ENCODE results near the gene USP2. TPM values are rescaled to one million over a fixed set of nuclear protein-coding genes. Genes with fewer than 3 reads are reported as not detected.

Gene USP2
- total and polyA plus RNA-seq, 2 of the 8 experiments (the other 6 are each of a cell fraction or from before 2014, with no cell fraction given), result 2.2 to 6.9 TPM

DNA sequence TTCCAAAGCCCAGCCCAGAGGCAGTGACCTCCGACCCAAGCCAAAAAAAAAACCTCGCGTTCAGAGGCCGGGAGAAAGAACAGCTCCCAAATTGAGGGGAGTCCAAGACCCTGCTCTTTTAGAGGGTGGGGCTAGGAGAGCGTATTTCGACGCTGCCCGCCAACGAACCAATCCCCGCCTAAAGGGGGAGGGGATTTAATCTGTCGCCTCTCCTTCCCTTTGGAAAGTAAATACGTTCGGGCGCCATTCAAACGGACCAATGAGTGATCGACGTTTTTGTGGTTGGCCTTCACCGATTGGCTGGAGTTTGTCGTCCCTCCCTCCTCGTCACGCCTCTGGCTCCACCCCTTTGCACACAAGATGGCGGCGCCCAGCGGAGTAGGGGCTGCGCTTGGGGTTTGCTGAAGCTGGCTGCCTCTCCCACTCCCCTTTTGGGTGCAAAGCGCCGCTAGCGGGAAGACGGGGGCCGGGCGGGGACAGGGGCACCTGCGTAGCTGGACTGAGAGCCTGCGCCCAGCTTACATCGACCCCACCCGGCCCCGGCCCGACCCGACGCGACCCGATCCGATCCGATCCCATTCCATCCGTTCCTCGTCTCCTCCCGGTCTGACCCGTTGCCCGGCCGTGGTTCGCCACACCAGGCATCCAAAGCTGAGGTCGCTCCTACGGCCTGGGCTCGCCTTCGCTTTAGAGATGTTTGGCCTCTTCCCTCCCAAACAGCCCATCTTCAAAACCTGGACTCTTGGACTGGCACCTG, 47.1 kb downstream of the USP2 start, which contains the start of gene RNF26 (continued):
- TF ChIP-seq SIRT6 (IDR thresholded peaks at IDR 0.05; ENCODE audit: low read length) (no peak), RNF2 (IDR thresholded peaks at IDR 0.05; ENCODE audit: borderline replicate concordance, low read depth, low read length, missing control alignments, poor library complexity, severe bottlenecking) (no peak), KDM1A (IDR thresholded peaks at IDR 0.05; ENCODE audit: borderline replicate concordance, low read length) (no peak), EGR1 (IDR thresholded peaks at IDR 0.05; ENCODE audit: borderline replicate concordance, low read depth, low read length) (no peak), SP4 (IDR thresholded peaks at IDR 0.05; ENCODE audit: low read length) (no peak), POLR2AphosphoS5 (IDR thresholded peaks at IDR 0.05; ENCODE audit: low read depth, low read length) (peak; percentile 76), ZNF274 (IDR thresholded peaks at IDR 0.05; ENCODE audit: borderline replicate concordance, extremely low read depth, low read length) (no peak), YY1 (IDR thresholded peaks at IDR 0.05; ENCODE audit: low read depth, low read length) (peak; percentile 98), RBBP5 (IDR thresholded peaks at IDR 0.05; ENCODE audit: borderline replicate concordance, low read depth, low read length) (0 out of 2 replicates have a peak, but pooled peaks have one; percentile 17)
- TF ChIP-seq, protein P1, sequence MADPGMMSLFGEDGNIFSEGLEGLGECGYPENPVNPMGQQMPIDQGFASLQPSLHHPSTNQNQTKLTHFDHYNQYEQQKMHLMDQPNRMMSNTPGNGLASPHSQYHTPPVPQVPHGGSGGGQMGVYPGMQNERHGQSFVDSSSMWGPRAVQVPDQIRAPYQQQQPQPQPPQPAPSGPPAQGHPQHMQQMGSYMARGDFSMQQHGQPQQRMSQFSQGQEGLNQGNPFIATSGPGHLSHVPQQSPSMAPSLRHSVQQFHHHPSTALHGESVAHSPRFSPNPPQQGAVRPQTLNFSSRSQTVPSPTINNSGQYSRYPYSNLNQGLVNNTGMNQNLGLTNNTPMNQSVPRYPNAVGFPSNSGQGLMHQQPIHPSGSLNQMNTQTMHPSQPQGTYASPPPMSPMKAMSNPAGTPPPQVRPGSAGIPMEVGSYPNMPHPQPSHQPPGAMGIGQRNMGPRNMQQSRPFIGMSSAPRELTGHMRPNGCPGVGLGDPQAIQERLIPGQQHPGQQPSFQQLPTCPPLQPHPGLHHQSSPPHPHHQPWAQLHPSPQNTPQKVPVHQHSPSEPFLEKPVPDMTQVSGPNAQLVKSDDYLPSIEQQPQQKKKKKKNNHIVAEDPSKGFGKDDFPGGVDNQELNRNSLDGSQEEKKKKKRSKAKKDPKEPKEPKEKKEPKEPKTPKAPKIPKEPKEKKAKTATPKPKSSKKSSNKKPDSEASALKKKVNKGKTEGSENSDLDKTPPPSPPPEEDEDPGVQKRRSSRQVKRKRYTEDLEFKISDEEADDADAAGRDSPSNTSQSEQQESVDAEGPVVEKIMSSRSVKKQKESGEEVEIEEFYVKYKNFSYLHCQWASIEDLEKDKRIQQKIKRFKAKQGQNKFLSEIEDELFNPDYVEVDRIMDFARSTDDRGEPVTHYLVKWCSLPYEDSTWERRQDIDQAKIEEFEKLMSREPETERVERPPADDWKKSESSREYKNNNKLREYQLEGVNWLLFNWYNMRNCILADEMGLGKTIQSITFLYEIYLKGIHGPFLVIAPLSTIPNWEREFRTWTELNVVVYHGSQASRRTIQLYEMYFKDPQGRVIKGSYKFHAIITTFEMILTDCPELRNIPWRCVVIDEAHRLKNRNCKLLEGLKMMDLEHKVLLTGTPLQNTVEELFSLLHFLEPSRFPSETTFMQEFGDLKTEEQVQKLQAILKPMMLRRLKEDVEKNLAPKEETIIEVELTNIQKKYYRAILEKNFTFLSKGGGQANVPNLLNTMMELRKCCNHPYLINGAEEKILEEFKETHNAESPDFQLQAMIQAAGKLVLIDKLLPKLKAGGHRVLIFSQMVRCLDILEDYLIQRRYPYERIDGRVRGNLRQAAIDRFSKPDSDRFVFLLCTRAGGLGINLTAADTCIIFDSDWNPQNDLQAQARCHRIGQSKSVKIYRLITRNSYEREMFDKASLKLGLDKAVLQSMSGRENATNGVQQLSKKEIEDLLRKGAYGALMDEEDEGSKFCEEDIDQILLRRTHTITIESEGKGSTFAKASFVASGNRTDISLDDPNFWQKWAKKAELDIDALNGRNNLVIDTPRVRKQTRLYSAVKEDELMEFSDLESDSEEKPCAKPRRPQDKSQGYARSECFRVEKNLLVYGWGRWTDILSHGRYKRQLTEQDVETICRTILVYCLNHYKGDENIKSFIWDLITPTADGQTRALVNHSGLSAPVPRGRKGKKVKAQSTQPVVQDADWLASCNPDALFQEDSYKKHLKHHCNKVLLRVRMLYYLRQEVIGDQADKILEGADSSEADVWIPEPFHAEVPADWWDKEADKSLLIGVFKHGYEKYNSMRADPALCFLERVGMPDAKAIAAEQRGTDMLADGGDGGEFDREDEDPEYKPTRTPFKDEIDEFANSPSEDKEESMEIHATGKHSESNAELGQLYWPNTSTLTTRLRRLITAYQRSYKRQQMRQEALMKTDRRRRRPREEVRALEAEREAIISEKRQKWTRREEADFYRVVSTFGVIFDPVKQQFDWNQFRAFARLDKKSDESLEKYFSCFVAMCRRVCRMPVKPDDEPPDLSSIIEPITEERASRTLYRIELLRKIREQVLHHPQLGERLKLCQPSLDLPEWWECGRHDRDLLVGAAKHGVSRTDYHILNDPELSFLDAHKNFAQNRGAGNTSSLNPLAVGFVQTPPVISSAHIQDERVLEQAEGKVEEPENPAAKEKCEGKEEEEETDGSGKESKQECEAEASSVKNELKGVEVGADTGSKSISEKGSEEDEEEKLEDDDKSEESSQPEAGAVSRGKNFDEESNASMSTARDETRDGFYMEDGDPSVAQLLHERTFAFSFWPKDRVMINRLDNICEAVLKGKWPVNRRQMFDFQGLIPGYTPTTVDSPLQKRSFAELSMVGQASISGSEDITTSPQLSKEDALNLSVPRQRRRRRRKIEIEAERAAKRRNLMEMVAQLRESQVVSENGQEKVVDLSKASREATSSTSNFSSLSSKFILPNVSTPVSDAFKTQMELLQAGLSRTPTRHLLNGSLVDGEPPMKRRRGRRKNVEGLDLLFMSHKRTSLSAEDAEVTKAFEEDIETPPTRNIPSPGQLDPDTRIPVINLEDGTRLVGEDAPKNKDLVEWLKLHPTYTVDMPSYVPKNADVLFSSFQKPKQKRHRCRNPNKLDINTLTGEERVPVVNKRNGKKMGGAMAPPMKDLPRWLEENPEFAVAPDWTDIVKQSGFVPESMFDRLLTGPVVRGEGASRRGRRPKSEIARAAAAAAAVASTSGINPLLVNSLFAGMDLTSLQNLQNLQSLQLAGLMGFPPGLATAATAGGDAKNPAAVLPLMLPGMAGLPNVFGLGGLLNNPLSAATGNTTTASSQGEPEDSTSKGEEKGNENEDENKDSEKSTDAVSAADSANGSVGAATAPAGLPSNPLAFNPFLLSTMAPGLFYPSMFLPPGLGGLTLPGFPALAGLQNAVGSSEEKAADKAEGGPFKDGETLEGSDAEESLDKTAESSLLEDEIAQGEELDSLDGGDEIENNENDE (IDR thresholded peaks at IDR 0.05; ENCODE audit: insufficient replicate concordance, low read length), result no peak
